Sigmoid colon (tissue), 7 donors: ENCODE results near the gene CDK4. TPM values are rescaled to one million over a fixed set of nuclear protein-coding genes. Genes with fewer than 3 reads are reported as not detected.
A peak's percentile ranks its signal among the peaks of the same experiment; 100 is the strongest.

Experiments used
- DNase-seq: peaks from one replicate; pipeline ENCODE4 v3.0.0-alpha.2; 2019
- H3K27ac ChIP-seq, 4 donors: fragments of 200-600 bp; sonication (generic); one replicate each; pipeline ENCODE4 v1.5.1; 2016 to 2019; ENCODE audit warnings: mild to moderate bottlenecking in 1 of 4
- H3K27me3 ChIP-seq, 3 donors: fragments of 200-600 bp; sonication (generic); one replicate each; pipeline ENCODE4 v1.5.1; 2019; ENCODE audit warnings: mild to moderate bottlenecking in 1 of 3
- H3K36me3 ChIP-seq, 4 donors: fragments of 200-600 bp; sonication (generic); one replicate each; pipeline ENCODE4 v1.5.1; 2016 to 2019
- H3K4me1 ChIP-seq, 4 donors: fragments of 200-600 bp; sonication (generic); one replicate each; pipeline ENCODE4 v1.5.1; 2017 to 2019
- H3K4me3 ChIP-seq, 4 donors: fragments of 200-600 bp; sonication (generic); one replicate each; pipeline ENCODE4 v1.5.1; 2017 to 2019; ENCODE audit warnings: mild to moderate bottlenecking in 2 of 4, moderate library complexity in 1 of 4
- H3K9me3 ChIP-seq, 4 donors: fragments of 200-600 bp in 3 of 4; sonication (generic) in 3 of 4; one replicate each; pipeline versions ENCODE4 v1.5.1 to v1.6.1; 2013 to 2019
- CTCF ChIP-seq, 4 experiments: fragments of 450-650 bp in 3 of 4; fragments of 200-600 bp in 1 of 4; IDR thresholded peaks; one replicate each; pipeline ENCODE4 v1.5.1; 2016 to 2019; ENCODE audit warnings: antibody characterized with exemption in 4 of 4, mild to moderate bottlenecking in 3 of 4, moderate library complexity in 2 of 4
- EP300 ChIP-seq, 4 donors: sonication (generic); formaldehyde crosslinking; IDR thresholded peaks; one replicate each; pipeline ENCODE4 v1.6.1; 2017; ENCODE audit warnings: antibody characterized with exemption in 4 of 4
- POLR2A ChIP-seq, 2 donors: fragments of 450-650 bp; IDR thresholded peaks; one replicate each; pipeline ENCODE4 v1.6.1; 2016; ENCODE audit warnings: antibody characterized with exemption in 2 of 2, mild to moderate bottlenecking in 2 of 2, moderate library complexity in 2 of 2
- POLR2AphosphoS5 ChIP-seq, 4 donors: sonication (generic); formaldehyde crosslinking; IDR thresholded peaks; one replicate each; pipeline ENCODE4 v1.6.1; 2017; ENCODE audit warnings: antibody characterized with exemption in 4 of 4
- WGBS, 2 donors: extraction: QIAGEN DNeasy Blood & Tissue Kit; methylation state at CpG; one replicate each; pipeline ENCODE4 v1.1.7; 2013; 5-methylcytosine and 5-hydroxymethylcytosine counted together
- intact Hi-C: fragments of 100-400 bp; cut with DNase I; formaldehyde crosslinking; loops from one replicate; pipeline ENCODE4 v1.15.1; 2023
- polyA plus RNA-seq, 3 donors: library from polyadenylated mRNA; stranded (reverse); fragments of 200-250 nt; gene quantifications; one replicate each; pipeline ENCODE4 v1.2.3, GENCODE V29; 2013
- total RNA-seq, 4 donors: library from RNA; depleted of rRNA; stranded (reverse); fragments of >200 nt; gene quantifications; one replicate each; pipeline ENCODE4 v1.1.0, GENCODE V29; 2016
- donor health status: healthy with polysubstance abuse.
- donor health status: Bipolar disorder and iron deficiency.
- donor health status: healthy.

CDK4 gene
- total and polyA plus RNA-seq, 7 donors: 34.9 to 108 (median 80.8) TPM

GRCh38 chr12:57754411-57755193 lies 2.5 kb upstream of the CDK4 start, which contains the start of gene MARCHF9:
MARCHF9 (plus strand) TSS chr12:57755103; CDS start chr12:57755529, 426 bp downstream.
- H3K27me3 ChIP-seq: no peaks in the 10 kb centered on the region
- WGBS, 2 donors: 1% methylated on average over 41 of the region's 41 CpGs
- peak within 1 kb of the TSS; percentile 51 to 93 (median 84) for H3K4me3 ChIP-seq
- peaks cover 0 to 37% (median 13%) of the 10 kb centered on the region in 4 donors for H3K36me3 ChIP-seq
- DNase-seq: peak; percentile 79
- peak within 1 kb of the TSS; percentile 61 to 77 (median 66) for H3K27ac ChIP-seq
- no peaks in the 10 kb centered on the region for H3K9me3 ChIP-seq
- intact Hi-C loops: no loop called here
- TF ChIP-seq POLR2AphosphoS5 (IDR thresholded peaks at IDR 0.05) (peak in 1 of 4 donors; percentile 18), POLR2A (IDR thresholded peaks at IDR 0.05) (no peak)
- peaks cover 0 to 41% (median 37%) of the 10 kb centered on the region in 4 donors for H3K4me1 ChIP-seq

GRCh38 chr12:57753756-57754337 lies 1.7 kb upstream of the CDK4 start:
- intact Hi-C loops: no loop called here
- no peak for DNase-seq
- 29 to 42% methylated on average over 1 of the region's 1 CpG for WGBS, 2 donors
- peaks cover 0 to 41% (median 37%) of the 10 kb centered on the region in 4 donors for H3K4me1 ChIP-seq
- no peak overlapping the region for H3K4me3 ChIP-seq
- peak overlapping the region in 1 of 4 donors; percentile 61 for H3K27ac ChIP-seq
- peaks cover 0 to 39% (median 14%) of the 10 kb centered on the region in 4 donors for H3K36me3 ChIP-seq
- TF ChIP-seq POLR2AphosphoS5 (IDR thresholded peaks at IDR 0.05) (no peak), EP300 (IDR thresholded peaks at IDR 0.05) (no peak), CTCF (IDR thresholded peaks at IDR 0.05) (no peak), POLR2A (IDR thresholded peaks at IDR 0.05) (no peak)
- no peaks in the 10 kb centered on the region for H3K9me3 ChIP-seq
- no peaks in the 10 kb centered on the region for H3K27me3 ChIP-seq

- Histone ChIP-seq H3K4me1 (peaks cover 0 to 41% (median 37%) of the 10 kb centered on the region in 4 donors), H3K9me3 (no peaks in the 10 kb centered on the region), H3K27me3 (no peaks in the 10 kb centered on the region), H3K4me3 (peak overlapping the region in 3 of 4 donors; percentile 67 to 76 (median 70)), H3K27ac (peak overlapping the region; percentile 66 to 90 (median 88)), H3K36me3 (peaks cover 0 to 39% (median 12%) of the 10 kb centered on the region in 4 donors)
- DNase-seq: no peak
- no peak for TF ChIP-seq EP300 (IDR thresholded peaks at IDR 0.05)
- WGBS, 2 donors: 0 to 3% methylated on average over 5 of the region's 5 CpGs
- intact Hi-C loops: no loop called here
Measured at GRCh38 chr12:57752668-57753000, 524 bp upstream of the CDK4 start.

- H3K9me3 ChIP-seq: no peaks in the 10 kb centered on the region
- peak; percentile 63 for DNase-seq
- WGBS, 2 donors: 13 to 17% methylated on average over 8 of the region's 8 CpGs
- peaks cover 0 to 46% (median 20%) of the 10 kb centered on the region in 4 donors for H3K36me3 ChIP-seq
- H3K27ac ChIP-seq: peak overlapping the region; percentile 86 to 91 (median 90)
- peak overlapping the region; percentile 56 to 76 (median 68) for H3K4me3 ChIP-seq
- no peak for TF ChIP-seq CTCF (IDR thresholded peaks at IDR 0.05)
- no peak for TF ChIP-seq EP300 (IDR thresholded peaks at IDR 0.05)
- no peak for TF ChIP-seq POLR2AphosphoS5 (IDR thresholded peaks at IDR 0.05)
- no peak for TF ChIP-seq POLR2A (IDR thresholded peaks at IDR 0.05)
- intact Hi-C loops: no loop called here
- peaks cover 0 to 39% (median 33%) of the 10 kb centered on the region in 4 donors for H3K4me1 ChIP-seq
- H3K27me3 ChIP-seq: no peaks in the 10 kb centered on the region
Measured at GRCh38 chr12:57751432-57751787, 700 bp downstream of the CDK4 start.

- Histone ChIP-seq H3K27me3 (no peaks in the 10 kb centered on the region), H3K36me3 (peaks cover 0 to 48% (median 20%) of the 10 kb centered on the region in 4 donors), H3K4me3 (peak overlapping the region; percentile 56 to 76 (median 68)), H3K9me3 (no peaks in the 10 kb centered on the region), H3K4me1 (peaks cover 0 to 38% (median 29%) of the 10 kb centered on the region in 4 donors), H3K27ac (peak overlapping the region; percentile 86 to 91 (median 90))
- WGBS, 2 donors: 91 to 92% methylated on average over 15 of the region's 15 CpGs
- DNase-seq: peak; percentile 63
- no peak for TF ChIP-seq EP300 (IDR thresholded peaks at IDR 0.05)
- TF ChIP-seq POLR2AphosphoS5 (IDR thresholded peaks at IDR 0.05): no peak
- no peak for TF ChIP-seq POLR2A (IDR thresholded peaks at IDR 0.05)
- no peak for TF ChIP-seq CTCF (IDR thresholded peaks at IDR 0.05)
- intact Hi-C loops: no loop called here
Measured at GRCh38 chr12:57750561-57751431, 1.3 kb downstream of the CDK4 start.
